Left ventricle myocardium superior (tissue), 1 donor: ENCODE data around the gene RNPS1. TPM values are rescaled to one million over a fixed set of nuclear protein-coding genes. Genes with fewer than 3 reads are reported as not detected.
"Not testable (repeated sequence)": the region's sequence is repeated elsewhere in the genome, so short reads cannot be mapped to it uniquely, and the experiment has no call there.

Experiments
- ATAC-seq: fragments of 200-7000 bp; cut with Tn5 transposase; one replicate; pipeline ENCODE4 v1.9.1; 2020; ENCODE audit warnings: mild to moderate bottlenecking, moderate library complexity
- DNase-seq: peaks from one replicate; pipeline ENCODE4 v3.0.0-alpha.2; 2020
- intact Hi-C: fragments of 100-400 bp; cut with micrococcal nuclease; formaldehyde crosslinking; loops from one replicate; pipeline ENCODE4 v1.11.0; 2022
- total RNA-seq: library from RNA; stranded (reverse); fragmentation: NEBNext Ultra II Directional; extraction: Animal tissue kit (Norgen Biotek cat#: 25700); gene quantifications from one replicate; pipeline ENCODE4 v1.2.1, GENCODE V29; 2021
- donor health status: DM: no; HTN: yes; CAD: no; lungs with severe emphysema.

RNPS1 gene
- total RNA-seq, 1 donor from 2014 or later, result 113 TPM

DNA sequence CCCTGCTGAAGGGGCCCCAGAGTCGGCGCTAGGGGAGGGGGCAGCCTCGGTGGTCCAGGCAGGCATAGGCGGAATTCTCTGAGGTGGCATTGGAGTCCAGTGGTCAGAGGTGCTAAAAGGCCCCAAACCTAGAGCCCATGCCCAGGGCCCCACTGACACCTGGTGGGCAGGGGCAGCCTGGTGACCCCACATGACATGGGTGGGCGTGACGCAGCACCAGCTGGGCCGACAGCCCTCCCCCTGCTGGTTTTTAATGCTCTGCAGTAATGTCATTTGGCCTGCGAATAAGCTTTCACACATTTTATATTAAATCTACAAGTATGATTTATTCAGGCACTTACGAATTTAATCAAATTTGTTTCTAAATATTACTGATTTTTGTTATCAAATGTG, 2.1 kb upstream of the RNPS1 start:
- no peak for ATAC-seq
- intact Hi-C loops, result no loop called here
- no peak for DNase-seq

- DNase-seq, intact Hi-C loops: not testable (repeated sequence)
- ATAC-seq, result peak; percentile 89
Measured at GRCh38 chr16:2267505-2267912, 417 bp downstream of the RNPS1 start.

DNA sequence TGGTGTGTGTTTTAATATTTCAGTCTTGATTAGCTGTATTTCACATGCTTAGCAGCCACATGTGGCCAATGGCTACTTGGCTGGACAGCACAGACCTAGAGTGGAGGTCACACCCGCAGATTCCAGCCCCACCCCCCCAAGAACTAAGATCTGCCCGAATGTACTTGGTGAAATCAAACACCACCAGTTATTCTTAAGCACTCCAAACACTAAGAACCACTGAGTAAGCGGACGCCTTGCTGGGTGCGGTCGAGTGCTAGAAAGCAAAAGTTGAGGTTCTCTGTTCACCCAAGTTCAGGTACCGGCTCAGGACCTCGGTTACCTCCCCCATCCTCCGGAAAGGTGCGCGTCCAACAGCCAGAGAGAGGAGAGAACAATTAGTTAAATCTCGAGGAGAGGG, 1.0 kb downstream of the RNPS1 start:
- not testable (repeated sequence) for ATAC-seq

DNA sequence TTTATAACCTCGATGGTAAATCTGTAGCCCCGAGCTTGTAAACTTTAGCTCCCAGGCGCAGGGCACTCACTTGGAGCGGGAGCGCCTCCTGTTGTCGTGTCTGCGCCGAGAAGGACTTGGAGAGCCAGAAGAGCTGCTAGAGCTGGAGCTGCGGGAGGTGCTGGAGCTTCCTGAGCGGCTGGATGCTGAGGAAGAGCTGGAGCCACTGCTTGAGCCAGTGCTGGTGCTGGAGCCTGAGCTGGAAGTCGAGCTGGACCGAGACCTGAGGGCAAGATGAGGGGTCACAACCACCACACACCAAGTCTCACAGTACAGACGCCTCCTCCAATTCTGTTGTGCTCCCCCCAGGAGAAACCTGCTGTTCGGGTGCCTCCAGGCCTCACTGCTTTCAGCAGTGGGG, 4.9 kb downstream of the RNPS1 start:
- intact Hi-C loops, ATAC-seq, DNase-seq: not testable (repeated sequence)

More for the DNA sequence above, 1.0 kb downstream of the RNPS1 start:
- DNase-seq, intact Hi-C loops: not testable (repeated sequence)

DNA sequence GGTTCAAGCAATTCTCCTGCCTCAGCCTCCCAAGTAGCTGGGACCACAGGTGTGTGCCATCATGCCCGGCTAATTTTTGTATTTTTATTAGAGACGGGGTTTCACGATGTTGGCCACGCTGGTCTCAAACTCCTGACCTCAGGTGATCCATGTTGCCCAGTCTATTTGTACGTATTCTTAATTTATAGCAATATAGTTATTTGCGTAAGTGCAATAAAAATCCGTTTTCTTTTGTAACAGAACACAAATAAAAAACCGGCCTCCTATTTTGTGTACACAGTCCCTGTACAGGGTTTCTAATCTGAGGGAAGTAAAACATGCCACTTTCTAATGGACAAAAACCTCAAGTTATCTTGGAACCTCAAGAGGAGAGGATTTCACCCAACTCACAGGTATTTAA, 7.7 kb downstream of the RNPS1 start:
- ATAC-seq (no peak), DNase-seq (no peak)
- intact Hi-C loops, result no loop called here

DNA sequence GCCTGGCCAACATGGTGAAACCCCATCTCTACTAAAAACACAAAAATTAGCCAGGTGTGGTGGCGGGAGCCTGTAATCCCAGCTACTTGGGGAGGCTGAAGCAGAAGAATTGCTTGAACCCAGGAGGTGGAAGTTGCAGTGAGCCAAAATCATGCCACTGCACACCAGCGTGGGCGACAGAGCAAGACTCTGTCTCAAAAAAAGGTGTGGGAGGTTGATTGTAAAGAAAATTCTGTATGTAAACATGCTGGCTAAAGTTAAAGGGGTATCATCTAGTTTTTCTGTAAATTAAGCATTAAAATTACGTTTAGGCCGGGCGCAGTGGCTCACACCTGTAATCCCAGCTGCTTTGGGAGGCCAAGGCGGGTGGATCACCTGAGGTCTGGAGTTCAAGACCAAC, 9.4 kb downstream of the RNPS1 start:
- DNase-seq, ATAC-seq, intact Hi-C loops: not testable (repeated sequence)

GRCh38 chr16:2257726-2258125, 10.2 kb downstream of the RNPS1 start:
- ATAC-seq (no peak), DNase-seq (no peak)
- intact Hi-C loops, result no loop called here

- DNase-seq (no peak), ATAC-seq (no peak)
- intact Hi-C loops, result no loop called here
Measured at GRCh38 chr16:2256531-2257140, 11.3 kb downstream of the RNPS1 start.

DNA sequence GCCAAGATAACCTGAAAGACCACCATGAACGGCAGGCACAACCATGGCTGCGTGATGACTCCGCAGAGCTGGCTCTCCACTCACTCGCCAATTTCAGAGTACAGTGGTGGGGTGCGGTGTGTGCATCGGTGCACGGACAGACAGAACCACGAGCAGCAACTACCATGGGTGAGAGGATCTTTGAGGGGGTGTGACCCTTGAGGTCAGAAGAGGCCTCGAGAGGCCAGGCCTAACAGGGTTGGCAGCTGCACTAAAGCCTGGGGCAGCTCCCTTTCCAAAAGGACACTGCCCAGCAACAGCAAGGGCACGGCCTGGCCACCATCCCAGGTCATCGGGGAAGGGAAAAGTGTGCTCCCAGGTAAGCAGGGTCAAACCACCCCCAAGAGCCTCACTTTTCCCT, 14.6 kb downstream of the RNPS1 start:
- no peak for DNase-seq
- intact Hi-C loops, result no loop called here
- ATAC-seq, result no peak

DNA sequence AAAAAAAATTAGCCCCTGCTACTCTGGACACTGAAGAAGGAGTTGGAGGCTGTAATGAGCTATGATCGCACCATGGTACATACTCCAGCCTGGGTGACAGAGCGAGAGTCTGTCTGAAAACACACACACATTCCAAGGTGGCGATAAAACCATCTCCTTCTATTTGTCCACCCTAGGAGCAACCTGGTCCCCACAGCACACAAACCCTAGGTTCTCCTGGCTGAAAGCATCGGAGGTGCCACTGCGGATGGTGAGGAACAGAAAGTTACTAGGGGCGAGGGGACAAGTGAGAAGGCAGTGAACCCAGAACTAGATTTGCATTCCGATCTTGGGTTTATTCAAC, 15.1 kb downstream of the RNPS1 start:
- DNase-seq (no peak), ATAC-seq (no peak)
- intact Hi-C loops, result no loop called here

DNA sequence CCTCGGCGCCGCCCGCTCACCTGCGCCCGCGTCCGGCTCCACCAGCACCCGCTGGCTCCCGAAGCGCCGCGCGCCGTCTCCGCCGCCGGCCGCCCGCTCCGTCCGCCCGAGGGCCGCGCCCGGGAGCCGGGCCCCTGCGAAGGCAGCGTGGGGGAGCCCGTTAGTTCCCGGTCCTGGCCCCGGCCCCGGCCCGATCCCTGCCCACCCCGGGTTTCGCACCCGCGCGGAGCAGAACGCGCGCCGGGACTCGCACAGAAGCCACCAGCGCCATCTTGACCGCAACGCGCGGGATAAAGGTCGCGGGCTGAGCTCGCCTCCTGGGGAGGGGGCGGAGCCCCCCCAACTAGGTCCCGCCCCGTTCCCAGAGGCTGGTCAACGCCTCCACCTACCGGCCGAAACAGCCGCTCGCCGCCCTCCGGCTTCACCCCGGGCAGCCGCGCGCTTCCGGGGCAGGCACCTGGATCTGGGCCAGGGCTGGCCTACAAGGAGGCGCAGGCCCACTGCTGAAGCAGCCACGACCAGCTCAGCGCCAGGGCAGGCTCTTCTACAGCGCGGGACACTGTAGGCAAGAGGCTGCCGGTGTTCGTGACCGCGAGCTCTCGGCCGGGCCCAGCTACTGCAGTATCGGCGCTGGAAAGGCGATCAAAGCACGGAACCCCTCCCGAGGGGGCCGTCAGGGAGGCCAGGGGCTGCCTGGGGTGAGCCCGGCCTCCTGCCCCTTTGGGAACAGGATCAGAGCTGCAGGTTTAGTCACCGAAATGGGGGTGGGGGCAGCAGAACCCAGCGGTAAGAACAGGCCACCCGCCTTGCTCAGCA, 16.4 kb downstream of the RNPS1 start, which contains the start of gene ECI1:
ECI1 (minus strand) TSS at position 292 of the 816 bp plus-strand sequence; CDS start at position 271, 21 bp downstream.
- intact Hi-C loops, result no loop called here

DNA sequence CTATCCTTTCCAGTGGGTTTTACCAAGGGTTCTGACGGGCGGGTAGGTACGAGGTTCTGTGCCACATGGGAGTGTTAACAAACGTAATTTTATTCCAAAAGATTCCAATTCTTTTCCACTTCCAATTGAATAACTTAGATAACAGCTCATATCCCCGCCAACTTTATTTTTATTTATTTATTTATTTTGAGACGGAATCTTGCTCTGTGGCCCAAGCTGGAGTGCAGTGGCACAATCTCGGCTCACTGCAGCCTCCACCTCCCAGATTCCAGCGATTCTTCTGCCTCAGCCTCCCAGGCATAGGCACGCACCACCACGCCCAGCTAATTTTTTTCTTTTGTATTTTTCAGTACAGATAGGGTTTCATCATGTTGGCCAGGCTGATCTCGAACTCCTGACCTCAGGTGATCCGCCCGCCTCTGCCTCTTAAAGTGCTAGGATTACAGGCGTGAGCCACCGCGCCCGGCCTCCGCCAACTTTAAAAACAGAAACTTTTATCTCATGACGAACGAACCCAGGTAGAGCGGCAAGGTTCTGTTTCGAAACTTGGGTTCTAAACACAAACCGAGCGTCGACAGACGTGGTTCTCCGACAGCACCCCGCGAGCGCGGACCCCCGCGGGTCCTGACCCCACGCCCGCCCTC, 17.2 kb downstream of the RNPS1 start:
- DNase-seq, result no peak
- intact Hi-C loops, result no loop called here
- ATAC-seq, result no peak

More for the DNA sequence above, 16.4 kb downstream of the RNPS1 start, which contains the start of gene ECI1:
- ATAC-seq (peak; percentile 97), DNase-seq (peak; percentile 99)

DNA sequence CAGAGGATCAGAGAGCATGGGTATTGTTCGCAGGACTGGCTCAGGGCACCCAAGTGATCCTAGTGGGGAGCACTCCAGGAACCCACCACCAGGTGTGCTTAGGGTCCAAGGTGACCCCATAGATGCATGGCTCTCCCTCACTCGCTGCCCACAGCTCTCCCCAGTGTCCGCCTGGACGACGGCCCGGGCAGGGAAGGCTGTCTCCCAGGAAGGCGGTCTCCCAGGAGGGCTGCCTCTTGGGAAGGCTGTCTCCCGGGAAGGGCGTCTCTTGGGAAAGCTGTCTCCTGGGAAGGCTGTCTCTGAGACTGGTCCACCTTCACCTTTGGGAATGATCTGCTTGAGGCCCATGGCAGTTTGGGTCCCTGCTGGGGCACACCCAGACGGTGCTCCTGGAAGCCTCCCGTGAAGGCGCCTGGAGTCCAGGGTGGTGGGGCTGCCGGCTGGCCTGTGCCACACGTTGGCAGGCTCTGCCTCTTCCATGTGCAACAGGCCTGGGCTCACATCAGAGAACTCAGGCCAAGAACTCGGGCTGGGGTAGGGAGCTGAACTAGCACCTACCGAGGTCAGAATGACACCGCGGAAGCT, 21.5 kb downstream of the RNPS1 start:
- intact Hi-C loops, result no loop called here
- no peak for ATAC-seq
- peak; percentile 26 for DNase-seq

DNA sequence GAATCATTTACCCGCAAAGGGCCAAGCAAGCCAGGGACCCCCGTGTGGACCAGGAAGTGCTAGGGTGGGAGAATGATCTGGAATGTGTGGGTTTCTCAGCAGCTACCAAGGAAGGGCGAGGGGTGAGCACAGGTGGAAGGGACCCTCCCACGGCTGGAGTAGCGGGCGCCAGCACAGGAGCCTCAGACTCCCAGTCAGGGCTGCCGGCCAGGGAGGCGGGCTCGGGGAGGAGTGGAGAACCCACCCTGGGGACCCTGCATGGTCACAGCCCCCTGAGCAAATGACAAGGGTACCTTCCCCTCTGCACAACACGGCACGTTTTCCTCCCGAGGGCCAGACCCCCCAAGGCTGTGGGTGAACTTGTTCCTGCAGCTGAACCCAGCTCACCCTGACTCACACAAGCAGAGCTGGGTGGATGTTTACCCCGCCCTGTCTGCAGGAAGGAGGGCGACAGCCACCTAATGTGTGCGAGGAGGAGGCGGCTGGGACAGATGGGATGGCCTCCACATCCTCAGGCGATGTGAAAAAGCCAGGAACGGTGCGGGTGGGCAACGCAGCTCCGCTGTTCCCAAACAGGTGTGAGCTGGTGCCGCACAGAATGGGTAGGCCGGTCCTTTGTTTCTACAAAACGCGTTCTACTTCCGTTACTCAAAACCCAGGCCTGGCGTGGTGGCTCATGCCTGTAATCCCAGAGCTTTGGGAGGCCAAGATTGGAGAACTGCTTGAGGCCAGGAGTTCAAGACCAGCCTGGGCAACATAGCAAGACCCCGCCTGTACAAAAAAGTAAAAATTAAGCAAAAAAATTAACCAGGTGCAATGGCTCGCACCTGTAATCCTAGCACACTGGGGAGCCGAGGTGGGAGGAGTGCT, 22.8 kb downstream of the RNPS1 start:
- no peak for DNase-seq
- no peak for ATAC-seq

GRCh38 chr16:2244301-2244700, 23.6 kb downstream of the RNPS1 start:
- intact Hi-C loops, result no loop called here
- no peak for ATAC-seq
- peak; percentile 30 for DNase-seq

More for the DNA sequence above, 22.8 kb downstream of the RNPS1 start:
- intact Hi-C loops, result no loop called here

DNA sequence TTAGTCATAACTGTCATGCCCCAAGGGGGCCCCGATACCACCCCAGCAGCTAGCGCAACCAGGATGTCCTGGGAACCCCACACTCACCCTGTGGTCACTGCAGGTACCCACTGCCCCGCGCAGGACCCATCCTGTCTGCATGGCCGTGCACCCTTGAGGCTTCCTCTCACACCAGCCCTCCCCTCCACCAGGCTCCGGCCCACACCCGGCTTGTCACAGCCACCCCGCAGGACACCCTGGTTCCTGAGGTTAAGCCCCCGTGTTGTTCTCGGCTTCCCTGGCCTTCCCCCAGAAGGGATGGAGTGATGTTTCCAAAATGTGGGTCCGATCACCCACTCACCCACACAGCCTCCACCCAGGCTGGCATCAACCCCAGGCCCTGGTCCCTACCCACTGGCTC, 24.1 kb downstream of the RNPS1 start:
- ATAC-seq (no peak), DNase-seq (no peak)
- intact Hi-C loops, result no loop called here

DNA sequence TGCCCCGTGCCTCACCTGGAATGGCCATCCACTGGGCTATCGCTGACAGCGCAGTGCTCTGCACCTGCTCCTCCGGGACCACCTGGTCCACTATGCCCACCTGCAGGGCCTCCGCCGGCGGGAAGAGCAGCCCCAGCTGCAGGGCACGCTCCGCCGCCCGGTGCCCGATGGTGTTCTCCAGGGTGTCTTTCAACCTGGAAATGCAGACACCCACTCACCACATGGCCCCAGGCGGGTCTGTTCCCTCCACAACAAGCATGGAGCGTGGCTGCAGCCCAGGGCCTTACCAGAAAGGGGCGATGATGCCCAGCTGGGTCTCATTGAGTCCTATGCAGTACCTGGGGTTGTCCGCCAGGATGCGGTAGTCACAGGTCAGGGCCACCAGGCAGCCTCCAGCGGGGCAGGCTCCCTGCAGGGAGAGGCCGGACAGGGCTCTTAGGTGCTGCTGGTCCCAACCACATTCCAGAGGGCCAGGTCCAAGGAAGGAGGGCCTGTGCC, 24.8 kb downstream of the RNPS1 start:
- no peak for ATAC-seq
- DNase-seq, result peak; percentile 33
- intact Hi-C loops, result no loop called here

DNA sequence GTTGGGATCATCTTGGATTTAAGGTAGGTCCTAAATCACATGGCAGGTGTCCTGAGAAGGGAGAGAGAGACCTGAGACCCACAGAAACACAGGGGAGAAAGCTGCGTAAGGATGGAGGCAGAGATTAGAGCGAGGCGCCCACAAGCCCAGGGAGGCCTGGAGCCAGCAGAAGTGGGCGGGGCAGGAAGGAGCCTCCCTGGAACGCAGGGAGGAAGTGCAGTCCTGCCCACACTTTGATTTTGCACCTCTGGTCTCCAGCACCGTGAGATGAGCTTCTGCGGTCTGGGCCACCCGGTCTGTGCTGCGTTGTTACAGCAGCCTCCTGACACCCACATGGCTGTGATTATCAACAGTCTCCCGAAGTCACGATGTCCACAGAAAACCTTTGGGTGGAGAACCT, 25.3 kb downstream of the RNPS1 start:
- intact Hi-C loops, result no loop called here
- DNase-seq (no peak), ATAC-seq (no peak)

- intact Hi-C loops, ATAC-seq, DNase-seq: not testable (repeated sequence)
Measured at GRCh38 chr16:2240331-2240730, 27.6 kb downstream of the RNPS1 start.
